NCI-H446 treated with DMSO at 0.1 percent for 48 hours (cell line): ENCODE data around the gene SCTR.

Experiments
- DNase-seq: peaks from one replicate; lab custom pipeline; 2025; lab: John Stamatoyannopoulos, UW

The SCTR gene

GRCh38 chr2:119474371-119475224 is 49.7 kb downstream of the SCTR start:
- no peak for DNase-seq

- DNase-seq, result no peak
These were observed 50.5 kb downstream of the SCTR start for GRCh38 chr2:119473621-119474370.

GRCh38 chr2:119472749-119473148 is 51.5 kb downstream of the SCTR start:
- no peak for DNase-seq

- no peak for DNase-seq
These were observed 54.5 kb downstream of the SCTR start for GRCh38 chr2:119469661-119470297.

- no peak for DNase-seq
These were observed 55.2 kb downstream of the SCTR start for GRCh38 chr2:119469131-119469530.

- no peak for DNase-seq
These were observed 55.9 kb downstream of the SCTR start for GRCh38 chr2:119468154-119468955.

- DNase-seq, result no peak
These were observed 57.9 kb downstream of the SCTR start for GRCh38 chr2:119466373-119466772.

GRCh38 chr2:119465687-119466086 is 58.6 kb downstream of the SCTR start:
- DNase-seq, result no peak

- no peak for DNase-seq
These were observed 59.3 kb downstream of the SCTR start for GRCh38 chr2:119464981-119465380.

GRCh38 chr2:119463990-119464389 is 60.3 kb downstream of the SCTR start:
- no peak for DNase-seq

- no peak for DNase-seq
These were observed 61.1 kb downstream of the SCTR start for GRCh38 chr2:119463136-119463535.

GRCh38 chr2:119462574-119462973 is 61.7 kb downstream of the SCTR start:
- DNase-seq, result no peak

GRCh38 chr2:119461811-119462210 is 62.5 kb downstream of the SCTR start:
- DNase-seq, result no peak

GRCh38 chr2:119460076-119460475 is 64.2 kb downstream of the SCTR start:
- DNase-seq, result no peak

GRCh38 chr2:119455066-119455718 is 69.1 kb downstream of the SCTR start:
- no peak for DNase-seq

GRCh38 chr2:119453972-119454593 is 70.2 kb downstream of the SCTR start:
- DNase-seq, result no peak

- DNase-seq, result no peak
These were observed 72.8 kb downstream of the SCTR start for GRCh38 chr2:119451336-119452050.

- no peak for DNase-seq
These were observed 74.8 kb downstream of the SCTR start for GRCh38 chr2:119449521-119449920.

- no peak for DNase-seq
These were observed 75.7 kb downstream of the SCTR start for GRCh38 chr2:119448427-119449141.

- DNase-seq, result no peak
These were observed 78.2 kb downstream of the SCTR start for GRCh38 chr2:119446037-119446436.
